ENCODE data around the gene CERS2. TPM values are rescaled to one million over a fixed set of nuclear protein-coding genes. Genes with fewer than 3 reads are reported as not detected.
A peak's percentile ranks its signal among the peaks of the same experiment; 100 is the strongest.

Gene CERS2
- total and polyA plus RNA-seq, 9 donors = 91.9 to 339 (median 156) TPM

GRCh38 chr1:150922519-150922975 lies 52.1 kb downstream of the CERS2 start:
- H3K4me1 ChIP-seq (ENCODE audit: insufficient read depth) = no peaks in the 10 kb centered on the region
- no peaks in the 10 kb centered on the region for H3K36me3 ChIP-seq
- H3K4me3 ChIP-seq = no peak overlapping the region
- WGBS, 3 donors = 42 to 47% (median 42%) methylated on average over 2 of the region's 2 CpGs
- peak; percentile 46 to 83 (median 60) for DNase-seq
- TF ChIP-seq EP300 (IDR thresholded peaks at IDR 0.05) (no peak), CTCF (IDR thresholded peaks at IDR 0.05) (peak in 2 of 3 donors; percentile 55 to 56)
- no peaks in the 10 kb centered on the region for H3K9me3 ChIP-seq
- H3K27me3 ChIP-seq = no peaks in the 10 kb centered on the region
- no peak overlapping the region for H3K27ac ChIP-seq
- intact Hi-C loops (cut with DNase I) = loop anchor here in 1 of 4 donors (10.0 kb wide), 1 partner anchor 52 kb away; the partner anchor contains the start of gene CERS2

- H3K27ac ChIP-seq = no peak overlapping the region
- no peak overlapping the region for H3K4me3 ChIP-seq
- TF ChIP-seq CTCF (IDR thresholded peaks at IDR 0.05) (no peak), EP300 (IDR thresholded peaks at IDR 0.05) (no peak), POLR2A (IDR thresholded peaks at IDR 0.05) (no peak)
- no peaks in the 10 kb centered on the region for H3K36me3 ChIP-seq
- H3K9me3 ChIP-seq = no peaks in the 10 kb centered on the region
- H3K27me3 ChIP-seq = no peaks in the 10 kb centered on the region
- intact Hi-C loops (cut with DNase I) = no loop called here
- 83 to 89% (median 86%) methylated on average over 7 of the region's 7 CpGs for WGBS, 3 donors
- no peak for DNase-seq
- no peaks in the 10 kb centered on the region for H3K4me1 ChIP-seq (ENCODE audit: insufficient read depth)
Observed at GRCh38 chr1:150917387-150917786, 57.2 kb downstream of the CERS2 start.

Small RNA genes lying within 50 kb of the gene (small RNA-seq; reads per million reads assigned to genes)
- not detected for gene RNU6-884P

Other genes starting within 250 kb of the CERS2 start
- 10 to 100 TPM in 6 of 7 donors, 1 to 10 TPM in 1; 8.7 to 80.9 (median 13.6) TPM for gene CTSS, start 209.1 kb downstream of the CERS2 start, total RNA-seq
- 100 to 1,000 TPM in 1 of 2 donors, 1 to 10 TPM in 1; 9.6 to 131 TPM for gene CTSS, start 209.1 kb downstream of the CERS2 start, polyA plus RNA-seq
- gene CTSK, start 166.6 kb downstream of the CERS2 start, total RNA-seq = 10 to 100 TPM; 35.6 to 85.2 (median 74.0) TPM
- gene CTSK, start 166.6 kb downstream of the CERS2 start, polyA plus RNA-seq = 100 to 1,000 TPM; 114 to 254 TPM
- gene ARNT, start 98.2 kb downstream of the CERS2 start, total RNA-seq = 10 to 100 TPM; 52.5 to 79.8 (median 60.5) TPM
- 10 to 100 TPM; 27.9 to 84.0 TPM for gene ARNT, start 98.2 kb downstream of the CERS2 start, polyA plus RNA-seq
- gene CTXND2, start 87.7 kb downstream of the CERS2 start, total RNA-seq = not detected
- not detected for gene CTXND2, start 87.7 kb downstream of the CERS2 start, polyA plus RNA-seq
- gene SETDB1, start 48.5 kb downstream of the CERS2 start, total RNA-seq = 10 to 100 TPM; 21.9 to 49.4 (median 40.9) TPM
- 10 to 100 TPM; 24.0 to 46.2 TPM for gene SETDB1, start 48.5 kb downstream of the CERS2 start, polyA plus RNA-seq
- 1 to 10 TPM in 3 of 7 donors, under 1 TPM in 4; 0.24 to 6.9 (median 0.79) TPM for gene ANXA9, start 7.5 kb upstream of the CERS2 start, total RNA-seq
- 1 to 10 TPM in 1 of 2 donors, under 1 TPM in 1; 0.44 to 1.2 TPM for gene ANXA9, start 7.5 kb upstream of the CERS2 start, polyA plus RNA-seq
- gene MINDY1, start 32.1 kb upstream of the CERS2 start, total RNA-seq = 10 to 100 TPM; 17.1 to 35.6 (median 26.9) TPM
- gene MINDY1, start 32.1 kb upstream of the CERS2 start, polyA plus RNA-seq = 10 to 100 TPM; 22.1 to 33.0 TPM
- 10 to 100 TPM; 19.1 to 27.2 (median 22.9) TPM for gene PRUNE1, start 33.6 kb upstream of the CERS2 start, total RNA-seq
- 10 to 100 TPM; 17.2 to 30.7 TPM for gene PRUNE1, start 33.6 kb upstream of the CERS2 start, polyA plus RNA-seq
- 10 to 100 TPM in 1 of 7 donors, 1 to 10 TPM in 1, under 1 TPM in 5; 0.17 to 10.6 (median 0.60) TPM for gene BNIPL, start 61.8 kb upstream of the CERS2 start, total RNA-seq
- under 1 TPM; 0.13 to 0.32 TPM for gene BNIPL, start 61.8 kb upstream of the CERS2 start, polyA plus RNA-seq
- 1 to 10 TPM; 3.9 to 9.1 (median 7.3) TPM for gene C1orf56, start 72.9 kb upstream of the CERS2 start, total RNA-seq
- gene C1orf56, start 72.9 kb upstream of the CERS2 start, polyA plus RNA-seq = 1 to 10 TPM; 2.6 to 6.6 TPM
- 10 to 100 TPM; 37.6 to 81.9 (median 56.3) TPM for gene CDC42SE1, start 84.8 kb upstream of the CERS2 start, total RNA-seq
- gene CDC42SE1, start 84.8 kb upstream of the CERS2 start, polyA plus RNA-seq = 10 to 100 TPM; 26.0 to 73.4 TPM
- gene MLLT11, start 85.6 kb upstream of the CERS2 start, total RNA-seq = 1 to 10 TPM; 1.3 to 9.5 (median 2.4) TPM
- 1 to 10 TPM; 1.1 to 3.6 TPM for gene MLLT11, start 85.6 kb upstream of the CERS2 start, polyA plus RNA-seq
- gene GABPB2, start 95.9 kb upstream of the CERS2 start, total RNA-seq = 10 to 100 TPM; 12.6 to 28.1 (median 24.2) TPM
- 10 to 100 TPM; 11.4 to 20.6 TPM for gene GABPB2, start 95.9 kb upstream of the CERS2 start, polyA plus RNA-seq
- gene SEMA6C, start 171.8 kb upstream of the CERS2 start, total RNA-seq = 10 to 100 TPM in 5 of 7 donors, 1 to 10 TPM in 2; 8.0 to 18.0 (median 14.7) TPM
- gene SEMA6C, start 171.8 kb upstream of the CERS2 start, polyA plus RNA-seq = 10 to 100 TPM in 1 of 2 donors, 1 to 10 TPM in 1; 5.0 to 13.4 TPM
- 1 to 10 TPM in 5 of 7 donors, under 1 TPM in 2; 0.48 to 3.8 (median 1.2) TPM for gene TNFAIP8L2, start 181.8 kb upstream of the CERS2 start, total RNA-seq
- 1 to 10 TPM; 2.1 to 4.6 TPM for gene TNFAIP8L2, start 181.8 kb upstream of the CERS2 start, polyA plus RNA-seq
- gene LYSMD1, start 191.1 kb upstream of the CERS2 start, total RNA-seq = 10 to 100 TPM; 12.6 to 20.3 (median 14.3) TPM
- 10 to 100 TPM; 14.3 to 15.5 TPM for gene LYSMD1, start 191.1 kb upstream of the CERS2 start, polyA plus RNA-seq
- 10 to 100 TPM; 18.6 to 32.7 (median 22.7) TPM for gene SCNM1, start 191.3 kb upstream of the CERS2 start, total RNA-seq
- gene SCNM1, start 191.3 kb upstream of the CERS2 start, polyA plus RNA-seq = 10 to 100 TPM; 33.0 to 38.9 TPM
- 1 to 10 TPM in 2 of 7 donors, under 1 TPM in 3, not detected in 2; 0.42 to 1.4 (median 0.88) TPM for gene TMOD4, start 201.1 kb upstream of the CERS2 start, total RNA-seq
- gene TMOD4, start 201.1 kb upstream of the CERS2 start, polyA plus RNA-seq = under 1 TPM in 1 of 2 donors, not detected in 1; 0.15 TPM
- 10 to 100 TPM; 24.5 to 53.1 (median 48.9) TPM for gene VPS72, start 215.4 kb upstream of the CERS2 start, total RNA-seq
- gene VPS72, start 215.4 kb upstream of the CERS2 start, polyA plus RNA-seq = 10 to 100 TPM; 42.2 to 78.4 TPM
- gene PIP5K1A, start 223.7 kb upstream of the CERS2 start, total RNA-seq = 10 to 100 TPM; 33.0 to 62.8 (median 47.5) TPM
- 10 to 100 TPM; 19.8 to 50.4 TPM for gene PIP5K1A, start 223.7 kb upstream of the CERS2 start, polyA plus RNA-seq